BJ (cell line): Measurements from ENCODE around the gene MTR. TPM values are rescaled to one million over a fixed set of nuclear protein-coding genes. Genes with fewer than 3 reads are reported as not detected.

Experiments
- CTCF ChIA-PET: fragments of 350-600 bp; formaldehyde crosslinking; extraction: SDS; loops from one replicate; lab custom pipeline; 2021; ENCODE audit warnings: antibody characterized with exemption, inconsistent platforms; lab: Yijun Ruan, JAX
- POLR2A ChIA-PET: fragments of 300-600 bp; sonication (Branson Sonifier 250); formaldehyde crosslinking; extraction: SDS; loops from one replicate; lab custom pipeline; 2021; ENCODE audit warnings: antibody characterized with exemption; lab: Charles Lee
- DNase-seq: peaks from one replicate; pipeline ENCODE4 v3.0.0-alpha.2; 2011; ENCODE audit warnings: low read depth
- H3K27me3 ChIP-seq: 2 replicates; pipeline ENCODE4 v1.6.0; 2011; ENCODE audit warnings: low read length; ENCODE audit not compliant: control insufficient read depth, insufficient read depth
- H3K36me3 ChIP-seq: 2 replicates; pipeline ENCODE4 v1.5.1; 2011; ENCODE audit warnings: low read length; ENCODE audit not compliant: control insufficient read depth, insufficient read depth
- H3K4me3 ChIP-seq: 2 replicates; pipeline ENCODE4 v1.5.1; 2011; ENCODE audit warnings: low read depth, mild to moderate bottlenecking, control low read depth, low read length
- CTCF ChIP-seq: IDR thresholded peaks from 2 replicates; pipeline ENCODE4 v1.5.1; 2011; ENCODE audit warnings: low read depth, mild to moderate bottlenecking, control low read depth, inconsistent platforms, low read length, moderate library complexity; ENCODE audit not compliant: insufficient read depth
- polyA plus RNA-seq: library from polyadenylated mRNA; depleted of rRNA; stranded (reverse); fragments of >200 nt; gene quantifications from 2 replicates; pipeline ENCODE4 v1.2.3, GENCODE V29; 2011

The MTR gene
- polyA plus RNA-seq, 1 experiment = 5.3 TPM

- no peak overlapping the region for H3K4me3 ChIP-seq
- no peaks in the 10 kb centered on the region for H3K27me3 ChIP-seq
- TF ChIP-seq CTCF = no peak
- H3K36me3 ChIP-seq = no peaks in the 10 kb centered on the region
- ChIA-PET CTCF (interaction anchor here (1.4 kb wide), 1 partner anchor 41 kb away, joined by 3 read pairs; no protein-coding TSS in a partner anchor), POLR2A (interaction anchor here (0.5 kb wide), 1 partner anchor 54 kb away, joined by 3 read pairs; no protein-coding TSS in a partner anchor)
- DNase-seq = no peak
Observed at GRCh38 chr1:236800623-236801022, 5.5 kb downstream of the MTR start.

DNA sequence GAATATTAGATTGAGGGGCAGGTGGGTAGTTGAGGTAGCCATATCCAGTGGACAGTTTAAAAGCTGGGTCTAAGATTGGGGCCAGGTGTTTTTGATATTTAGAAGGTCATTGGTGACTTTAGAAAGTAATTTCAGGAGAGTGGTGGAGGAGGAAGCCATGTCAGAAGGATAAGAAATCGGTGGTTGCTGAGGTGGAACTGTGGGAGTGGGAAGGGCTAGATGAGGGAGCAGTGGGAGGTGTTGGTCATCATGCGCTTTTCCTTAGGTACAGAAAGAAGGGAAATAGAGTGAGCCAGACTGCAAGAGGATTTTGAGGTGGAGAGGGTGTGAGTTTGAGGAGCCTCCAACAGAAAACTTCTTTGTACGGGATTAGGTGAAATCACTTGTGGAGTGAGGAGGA, 7.2 kb downstream of the MTR start:
- CTCF ChIA-PET = interaction anchor here (1.1 to 1.3 kb wide), 2 partner anchors 30 to 43 kb away, joined by 3 to 6 read pairs; no protein-coding TSS in a partner anchor
- POLR2A ChIA-PET = no interaction called here
- H3K27me3 ChIP-seq = no peaks in the 10 kb centered on the region
- TF ChIP-seq CTCF = no peak
- DNase-seq = no peak
- no peaks in the 10 kb centered on the region for H3K36me3 ChIP-seq
- no peak overlapping the region for H3K4me3 ChIP-seq

DNA sequence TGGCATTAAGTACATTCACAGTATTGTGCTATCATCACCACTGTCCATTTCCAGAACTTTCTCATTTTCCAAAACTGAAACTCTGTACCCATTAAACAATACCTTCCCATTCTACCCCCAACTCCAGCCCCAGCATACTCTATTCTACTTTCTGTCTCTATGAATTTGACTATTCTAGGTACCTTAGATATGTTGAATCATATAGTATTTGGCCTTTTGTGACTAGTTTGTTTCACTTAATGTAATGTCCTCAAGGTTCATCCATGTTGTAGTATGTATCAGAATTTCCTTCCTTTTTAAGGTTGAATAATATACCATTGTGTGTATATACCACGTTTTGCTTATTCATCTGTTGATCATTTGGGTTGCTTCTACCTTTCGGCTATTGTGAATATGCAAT, 11.5 kb downstream of the MTR start:
- CTCF ChIA-PET = no interaction called here
- TF ChIP-seq CTCF = no peak
- Histone ChIP-seq H3K27me3 (no peaks in the 10 kb centered on the region), H3K36me3 (no peaks in the 10 kb centered on the region), H3K4me3 (no peak overlapping the region)
- no peak for DNase-seq
- POLR2A ChIA-PET = interaction anchor here (0.6 kb wide), 1 partner anchor 11 kb away, joined by 4 read pairs; no protein-coding TSS in a partner anchor

- POLR2A ChIA-PET = no interaction called here
- Histone ChIP-seq H3K36me3 (no peaks in the 10 kb centered on the region; the same call in 1 of the 2 replicates), H3K27me3 (no peaks in the 10 kb centered on the region), H3K4me3 (no peak overlapping the region)
- CTCF ChIA-PET = no interaction called here
- no peak for TF ChIP-seq CTCF
- no peak for DNase-seq
Observed at GRCh38 chr1:236808005-236808404, 12.9 kb downstream of the MTR start.

GRCh38 chr1:236808564-236809130, 13.6 kb downstream of the MTR start:
- Histone ChIP-seq H3K36me3 (no peaks in the 10 kb centered on the region; the same call in 1 of the 2 replicates), H3K4me3 (no peak overlapping the region), H3K27me3 (no peaks in the 10 kb centered on the region)
- CTCF ChIA-PET = no interaction called here
- POLR2A ChIA-PET = no interaction called here
- DNase-seq = no peak
- no peak for TF ChIP-seq CTCF
